ENCODE data around the gene CCDC102B. TPM values are rescaled to one million over a fixed set of nuclear protein-coding genes. Genes with fewer than 3 reads are reported as not detected.
"Not testable (repeated sequence)": the region's sequence is repeated elsewhere in the genome, so short reads cannot be mapped to it uniquely, and the experiment has no call there.

Gene CCDC102B
- polyA plus RNA-seq, 1 donor from 2014 or later, result 8.7 TPM

GRCh38 chr18:68783506-68783905 lies 14.4 kb upstream of the CCDC102B start:
- Histone ChIP-seq H3K36me3 (ENCODE audit: insufficient read depth, low read length) (no peaks in the 10 kb centered on the region), H3K9me2 (ENCODE audit: insufficient read depth, low read length) (no peaks in the 10 kb centered on the region), H3K9me3 (ENCODE audit: low read length) (no peaks in the 10 kb centered on the region), H3F3A (ENCODE audit: insufficient read depth, low read length, poor library complexity, severe bottlenecking) (no peaks in the 10 kb centered on the region), H4K20me1 (ENCODE audit: insufficient read depth) (no peaks in the 10 kb centered on the region), H3K79me2 (replicated peaks; ENCODE audit: insufficient read depth, low read length) (no peaks in the 10 kb centered on the region), H3K27ac (ENCODE audit: low read length) (no peak overlapping the region), H3K4me2 (ENCODE audit: low read length) (no peak overlapping the region), H3K9ac (ENCODE audit: low read length) (no peak overlapping the region), H2AFZ (ENCODE audit: low read depth, low read length) (no peak overlapping the region), H3K27me3 (ENCODE audit: insufficient read depth, low read depth, low read length) (no peaks in the 10 kb centered on the region), H3K4me3 (ENCODE audit: low read length) (no peak overlapping the region)
- no peak for TF ChIP-seq TAF1 (IDR thresholded peaks at IDR 0.05; ENCODE audit: low read depth)
- no peak for TF ChIP-seq POLR2AphosphoS5 (IDR thresholded peaks at IDR 0.05)
- TF ChIP-seq EZH2 (IDR thresholded peaks at IDR 0.05; ENCODE audit: borderline replicate concordance, insufficient read depth, low read length, poor library complexity, severe bottlenecking), result no peak
- no peak for TF ChIP-seq MXI1 (conservative IDR thresholded peaks at IDR 0.05; ENCODE audit: poor library complexity, severe bottlenecking)

- H2AFZ ChIP-seq (ENCODE audit: low read depth, low read length), result no peak overlapping the region
- no peaks in the 10 kb centered on the region for H3K79me2 ChIP-seq (replicated peaks; ENCODE audit: insufficient read depth, low read length)
- no peaks in the 10 kb centered on the region for H3K36me3 ChIP-seq (ENCODE audit: insufficient read depth, low read length)
- TF ChIP-seq EZH2 (IDR thresholded peaks at IDR 0.05; ENCODE audit: borderline replicate concordance, insufficient read depth, low read length, poor library complexity, severe bottlenecking) (no peak), EP300 (conservative IDR thresholded peaks at IDR 0.05; ENCODE audit: poor library complexity, severe bottlenecking) (no peak), MXI1 (conservative IDR thresholded peaks at IDR 0.05; ENCODE audit: poor library complexity, severe bottlenecking) (no peak), RAD21 (conservative IDR thresholded peaks at IDR 0.05) (no peak), CTCF (IDR thresholded peaks at IDR 0.05; ENCODE audit: poor library complexity, severe bottlenecking) (no peak), REST (IDR thresholded peaks at IDR 0.05; ENCODE audit: borderline replicate concordance) (no peak), TAF1 (IDR thresholded peaks at IDR 0.05; ENCODE audit: low read depth) (no peak), SMC3 (conservative IDR thresholded peaks at IDR 0.05; ENCODE audit: poor library complexity) (no peak), POLR2AphosphoS5 (IDR thresholded peaks at IDR 0.05) (no peak)
- no peak overlapping the region for H3K27ac ChIP-seq (ENCODE audit: low read length)
- no peaks in the 10 kb centered on the region for H3F3A ChIP-seq (ENCODE audit: insufficient read depth, low read length, poor library complexity, severe bottlenecking)
- H3K4me2 ChIP-seq (ENCODE audit: low read length), result no peak overlapping the region
- no peaks in the 10 kb centered on the region for H3K9me3 ChIP-seq (ENCODE audit: low read length)
- H4K20me1 ChIP-seq (ENCODE audit: insufficient read depth), result no peaks in the 10 kb centered on the region
- no peak overlapping the region for H3K4me3 ChIP-seq (ENCODE audit: low read length)
- H3K27me3 ChIP-seq (ENCODE audit: insufficient read depth, low read depth, low read length), result no peaks in the 10 kb centered on the region
- H3K9me2 ChIP-seq (ENCODE audit: insufficient read depth, low read length), result no peaks in the 10 kb centered on the region
- no peak overlapping the region for H3K9ac ChIP-seq (ENCODE audit: low read length)
These were observed 13.8 kb upstream of the CCDC102B start for GRCh38 chr18:68784071-68784470.

- not testable (repeated sequence) for H3K27me3 ChIP-seq (ENCODE audit: insufficient read depth, low read depth, low read length); H4K20me1 ChIP-seq (ENCODE audit: insufficient read depth); H3K9me3 ChIP-seq (ENCODE audit: low read length); H3K27ac ChIP-seq (ENCODE audit: low read length); H3K4me2 ChIP-seq (ENCODE audit: low read length); H3K4me3 ChIP-seq (ENCODE audit: low read length); H3K79me2 ChIP-seq (replicated peaks; ENCODE audit: insufficient read depth, low read length); H3K9me2 ChIP-seq (ENCODE audit: insufficient read depth, low read length); H2AFZ ChIP-seq (ENCODE audit: low read depth, low read length); H3K9ac ChIP-seq (ENCODE audit: low read length); H3F3A ChIP-seq (ENCODE audit: insufficient read depth, low read length, poor library complexity, severe bottlenecking); H3K36me3 ChIP-seq (ENCODE audit: insufficient read depth, low read length)
These were observed 7.6 kb upstream of the CCDC102B start for GRCh38 chr18:68790290-68790689.

Measured in neural cell (in vitro differentiated cells).